Osteocyte (in vitro differentiated cells): ENCODE results near the gene AFAP1. TPM values are rescaled to one million over a fixed set of nuclear protein-coding genes. Genes with fewer than 3 reads are reported as not detected.

ENCODE experiments used
- DNase-seq: peaks from one replicate; pipeline ENCODE4 v3.0.0; 2021; ENCODE audit warnings: mixed read lengths; ENCODE audit not compliant: unreplicated experiment; ENCODE audit errors: extremely low spot score
- H3K27ac Mint-ChIP-seq: one replicate; pipeline ENCODE4 v1.8.0; 2021; ENCODE audit warnings: mild to moderate bottlenecking, mixed read lengths; ENCODE audit not compliant: unreplicated experiment
- H3K27me3 Mint-ChIP-seq: one replicate; pipeline ENCODE4 v1.8.0; 2021; ENCODE audit warnings: mixed read lengths; ENCODE audit not compliant: unreplicated experiment
- H3K36me3 Mint-ChIP-seq: one replicate; pipeline ENCODE4 v1.8.0; 2021; ENCODE audit warnings: mixed read lengths; ENCODE audit not compliant: unreplicated experiment
- H3K4me1 Mint-ChIP-seq: one replicate; pipeline ENCODE4 v1.8.0; 2021; ENCODE audit warnings: mixed read lengths; ENCODE audit not compliant: unreplicated experiment
- H3K4me3 Mint-ChIP-seq: one replicate; pipeline ENCODE4 v1.8.0; 2021; ENCODE audit warnings: mild to moderate bottlenecking, moderate library complexity, mixed read lengths; ENCODE audit not compliant: unreplicated experiment
- H3K9me3 Mint-ChIP-seq: one replicate; pipeline ENCODE4 v1.8.0; 2021; ENCODE audit warnings: mixed read lengths; ENCODE audit not compliant: unreplicated experiment
- total RNA-seq: library from RNA; stranded (reverse); gene quantifications from 2 replicates; pipeline ENCODE4 v1.2.1, GENCODE V29; 2021
- TF ChIP-seq, protein P1 (sequence below): fragments of 200-600 bp; sonication (generic); IDR thresholded peaks from 2 replicates; pipeline ENCODE4 v1.5.0; 2021; ENCODE audit warnings: antibody characterized with exemption, mild to moderate bottlenecking, moderate library complexity

The AFAP1 gene
- total RNA-seq, 1 donor from 2014 or later = 66.9 TPM

DNA sequence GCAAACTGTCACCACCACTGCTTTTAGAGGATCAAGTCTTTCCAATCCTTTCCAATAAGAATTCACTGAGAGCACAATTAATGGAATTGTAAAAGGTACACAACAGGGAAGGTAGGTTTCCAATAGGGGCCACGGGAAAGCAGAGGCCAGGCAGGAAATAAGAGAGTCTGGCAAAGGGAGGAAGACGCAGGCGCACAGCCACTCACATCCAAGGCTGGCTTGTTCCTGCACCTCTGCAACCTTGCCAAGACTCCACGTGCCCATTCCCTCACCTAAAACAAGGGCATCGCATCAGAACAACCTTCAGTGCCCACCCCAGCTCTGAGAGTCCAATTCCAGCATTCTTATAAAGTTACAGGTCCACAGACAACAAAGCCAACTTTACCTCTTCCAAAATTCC, 81.2 kb downstream of the AFAP1 start:
- Mint-ChIP-seq H3K4me1 (peaks cover 81% of the 10 kb centered on the region), H3K4me3 (no peak overlapping the region), H3K36me3 (peaks cover 15% of the 10 kb centered on the region), H3K27ac (peak overlapping the region; percentile 93), H3K9me3 (no peaks in the 10 kb centered on the region), H3K27me3 (no peaks in the 10 kb centered on the region)
- TF ChIP-seq, protein P1, sequence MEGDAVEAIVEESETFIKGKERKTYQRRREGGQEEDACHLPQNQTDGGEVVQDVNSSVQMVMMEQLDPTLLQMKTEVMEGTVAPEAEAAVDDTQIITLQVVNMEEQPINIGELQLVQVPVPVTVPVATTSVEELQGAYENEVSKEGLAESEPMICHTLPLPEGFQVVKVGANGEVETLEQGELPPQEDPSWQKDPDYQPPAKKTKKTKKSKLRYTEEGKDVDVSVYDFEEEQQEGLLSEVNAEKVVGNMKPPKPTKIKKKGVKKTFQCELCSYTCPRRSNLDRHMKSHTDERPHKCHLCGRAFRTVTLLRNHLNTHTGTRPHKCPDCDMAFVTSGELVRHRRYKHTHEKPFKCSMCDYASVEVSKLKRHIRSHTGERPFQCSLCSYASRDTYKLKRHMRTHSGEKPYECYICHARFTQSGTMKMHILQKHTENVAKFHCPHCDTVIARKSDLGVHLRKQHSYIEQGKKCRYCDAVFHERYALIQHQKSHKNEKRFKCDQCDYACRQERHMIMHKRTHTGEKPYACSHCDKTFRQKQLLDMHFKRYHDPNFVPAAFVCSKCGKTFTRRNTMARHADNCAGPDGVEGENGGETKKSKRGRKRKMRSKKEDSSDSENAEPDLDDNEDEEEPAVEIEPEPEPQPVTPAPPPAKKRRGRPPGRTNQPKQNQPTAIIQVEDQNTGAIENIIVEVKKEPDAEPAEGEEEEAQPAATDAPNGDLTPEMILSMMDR = no peak
- DNase-seq = no peak

DNA sequence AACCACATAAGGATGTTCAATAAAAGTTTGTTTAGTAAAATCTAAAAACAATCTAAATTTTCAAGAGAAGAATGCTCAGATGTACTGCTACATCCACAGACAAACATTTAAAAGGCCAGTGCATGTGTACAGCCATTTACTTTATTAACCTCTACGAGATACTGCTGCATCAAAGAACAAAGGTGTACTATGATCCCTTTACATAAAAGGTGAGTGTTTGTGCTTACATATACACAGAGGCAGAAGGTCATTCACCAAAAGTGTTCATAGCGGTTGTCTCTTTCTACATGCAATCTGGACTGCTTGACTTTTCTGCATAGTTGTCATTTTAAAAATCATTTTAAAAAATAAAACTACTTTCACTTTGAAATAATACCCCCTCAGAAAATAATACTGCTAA, 81.7 kb downstream of the AFAP1 start:
- Mint-ChIP-seq H3K27ac (peak overlapping the region; percentile 93), H3K4me3 (no peak overlapping the region), H3K9me3 (no peaks in the 10 kb centered on the region), H3K36me3 (peaks cover 16% of the 10 kb centered on the region), H3K27me3 (no peaks in the 10 kb centered on the region), H3K4me1 (peaks cover 76% of the 10 kb centered on the region)
- TF ChIP-seq, protein P1 = no peak
- no peak for DNase-seq

- Mint-ChIP-seq H3K27ac (peak overlapping the region; percentile 93), H3K36me3 (peaks cover 19% of the 10 kb centered on the region), H3K9me3 (no peaks in the 10 kb centered on the region), H3K27me3 (no peaks in the 10 kb centered on the region), H3K4me1 (peaks cover 69% of the 10 kb centered on the region), H3K4me3 (peak overlapping the region; percentile 15)
- DNase-seq = no peak
- TF ChIP-seq, protein P1 = no peak
These were observed 82.4 kb downstream of the AFAP1 start for GRCh38 chr4:7857238-7857701.

DNA sequence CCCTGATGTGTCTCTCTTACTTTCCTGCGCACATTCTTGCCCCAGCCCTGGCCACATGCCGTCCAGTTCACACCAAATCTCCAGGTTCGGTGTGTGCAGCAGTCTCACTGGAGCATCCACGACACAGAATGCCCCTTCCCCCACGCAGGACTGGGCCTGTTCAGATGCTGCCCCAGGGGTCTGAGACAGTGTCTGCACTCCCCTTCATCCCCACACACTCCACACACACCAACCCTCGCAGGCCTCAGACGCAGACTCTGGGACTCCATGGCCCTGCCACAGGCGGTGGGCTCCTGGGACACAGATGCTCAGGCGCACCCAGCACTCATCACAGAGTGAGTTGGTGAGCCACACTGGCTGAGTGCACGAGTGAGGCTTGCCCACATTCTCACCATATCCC, 83.9 kb downstream of the AFAP1 start:
- Mint-ChIP-seq H3K4me3 (no peak overlapping the region), H3K27me3 (no peaks in the 10 kb centered on the region), H3K27ac (peak overlapping the region; percentile 93), H3K9me3 (no peaks in the 10 kb centered on the region), H3K36me3 (peaks cover 29% of the 10 kb centered on the region), H3K4me1 (peaks cover 54% of the 10 kb centered on the region)
- DNase-seq = no peak
- TF ChIP-seq, protein P1 = no peak

DNA sequence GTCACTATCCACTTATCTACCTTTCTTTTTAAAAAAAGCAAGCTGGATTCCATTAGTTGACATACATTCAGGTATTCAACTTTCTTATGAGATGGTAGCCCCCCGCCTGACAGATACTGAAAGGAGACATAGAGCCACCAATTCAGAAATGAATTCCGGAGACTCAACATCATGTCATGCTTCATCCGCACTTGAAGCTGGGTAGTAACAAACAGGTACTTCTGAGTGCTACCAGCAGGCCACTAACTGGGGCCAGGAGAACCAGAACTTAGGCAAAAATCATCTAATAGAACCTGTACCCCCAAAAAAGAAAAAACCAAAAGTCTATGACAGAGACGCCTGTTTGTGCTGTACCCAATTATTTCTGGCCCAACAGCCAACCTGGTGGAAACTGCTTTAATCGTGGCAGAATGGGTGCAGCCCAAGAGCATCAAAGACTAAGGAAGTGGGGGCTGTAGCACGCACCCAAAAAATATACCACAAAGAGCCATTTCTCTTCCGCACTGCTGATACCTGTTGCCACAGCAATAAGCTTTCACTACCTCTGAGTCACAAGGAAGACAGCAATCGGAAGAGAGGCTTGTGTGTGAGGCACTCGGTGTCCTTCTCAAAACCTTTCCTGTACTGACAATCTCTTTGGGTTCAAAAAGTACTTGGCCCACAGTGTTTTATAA, 84.8 kb downstream of the AFAP1 start:
- Mint-ChIP-seq H3K27me3 (no peaks in the 10 kb centered on the region), H3K36me3 (peaks cover 33% of the 10 kb centered on the region), H3K27ac (peak overlapping the region; percentile 31), H3K4me3 (no peak overlapping the region), H3K9me3 (no peaks in the 10 kb centered on the region), H3K4me1 (peaks cover 46% of the 10 kb centered on the region)
- no peak for DNase-seq
- TF ChIP-seq, protein P1 = no peak
